H9 (cell line): ENCODE data around the gene KLF15. TPM values are rescaled to one million over a fixed set of nuclear protein-coding genes. Genes with fewer than 3 reads are reported as not detected.

Source experiments
- DNase-seq: peaks from one replicate; pipeline ENCODE4 v3.0.0-alpha.2; 2017
- H2AFZ ChIP-seq: one replicate; pipeline ENCODE4 v1.6.1; 2013; ENCODE audit warnings: mild to moderate bottlenecking, low read length, control low read depth, moderate library complexity
- H2AK5ac ChIP-seq: 2 replicates; pipeline ENCODE4 v1.6.1; 2013; ENCODE audit warnings: low read length, control low read depth, mixed read lengths; ENCODE audit not compliant: insufficient read length
- H2BK120ac ChIP-seq: one replicate; pipeline ENCODE4 v1.6.1; 2013; ENCODE audit warnings: low read depth, mild to moderate bottlenecking, low read length, control low read depth, inconsistent platforms; ENCODE audit not compliant: poor library complexity, severe bottlenecking
- H2BK12ac ChIP-seq: 2 replicates; pipeline ENCODE4 v1.6.1; 2013; ENCODE audit warnings: low read length, control low read depth, mixed read lengths, low read depth; ENCODE audit not compliant: insufficient read length
- H2BK15ac ChIP-seq: 2 replicates; pipeline ENCODE4 v1.6.1; 2013; ENCODE audit warnings: low read depth, low read length, control low read depth
- H2BK20ac ChIP-seq: one replicate; pipeline ENCODE4 v1.6.1; 2013; ENCODE audit warnings: low read depth, mild to moderate bottlenecking, low read length, control low read depth, inconsistent platforms; ENCODE audit not compliant: poor library complexity, severe bottlenecking
- H2BK5ac ChIP-seq: 2 replicates; pipeline ENCODE4 v1.6.1; 2013; ENCODE audit warnings: low read length, control low read depth, mixed read lengths; ENCODE audit not compliant: insufficient read length
- H3K14ac ChIP-seq: 2 replicates; pipeline ENCODE4 v1.6.1; 2013; ENCODE audit warnings: low read length, control low read depth; ENCODE audit not compliant: insufficient read depth
- H3K18ac ChIP-seq: 2 replicates; pipeline ENCODE4 v1.6.1; 2013; ENCODE audit warnings: low read depth, mild to moderate bottlenecking, mixed read lengths, low read length, control low read depth; ENCODE audit not compliant: insufficient read length
- H3K23ac ChIP-seq: 2 replicates; pipeline ENCODE4 v1.6.1; 2013; ENCODE audit warnings: low read length, control low read depth, mixed read lengths, low read depth; ENCODE audit not compliant: insufficient read length
- H3K23me2 ChIP-seq: 2 replicates; pipeline ENCODE4 v1.6.1; 2013; ENCODE audit warnings: low read depth, mild to moderate bottlenecking, mixed read lengths, low read length, control low read depth; ENCODE audit not compliant: insufficient read length, poor library complexity, severe bottlenecking
- H3K27ac ChIP-seq: 2 replicates; pipeline ENCODE4 v1.5.1; 2013; ENCODE audit warnings: low read length, control low read depth, mixed read lengths, low read depth; ENCODE audit not compliant: insufficient read length
- H3K27me3 ChIP-seq: 2 replicates; pipeline ENCODE4 v1.6.1; 2013; ENCODE audit warnings: low read length, control low read depth, inconsistent platforms; ENCODE audit not compliant: insufficient read depth
- H3K4ac ChIP-seq: 2 replicates; pipeline ENCODE4 v1.6.1; 2013; ENCODE audit warnings: low read depth, mild to moderate bottlenecking, control low read depth, inconsistent platforms, low read length, moderate library complexity
- H3K4me1 ChIP-seq: 2 replicates; pipeline ENCODE4 v1.6.1; 2013; ENCODE audit warnings: low read length, control low read depth, inconsistent platforms; ENCODE audit not compliant: insufficient read depth
- H3K4me2 ChIP-seq: 2 replicates; pipeline ENCODE4 v1.6.1; 2013; ENCODE audit warnings: low read length, control low read depth, mixed read lengths; ENCODE audit not compliant: insufficient read length, insufficient read depth
- H3K56ac ChIP-seq: 2 replicates; pipeline ENCODE4 v1.6.1; 2013; ENCODE audit warnings: low read depth, mild to moderate bottlenecking, mixed read lengths, low read length, control low read depth; ENCODE audit not compliant: insufficient read length
- H3K79me1 ChIP-seq: 2 replicates; pipeline ENCODE4 v1.6.1; 2013; ENCODE audit warnings: low read depth, mild to moderate bottlenecking, moderate library complexity, low read length, control low read depth, inconsistent platforms; ENCODE audit not compliant: insufficient read depth, poor library complexity, severe bottlenecking
- H3K79me2 ChIP-seq: 2 replicates; pipeline ENCODE4 v1.6.1; 2013; ENCODE audit warnings: low read length, control low read depth, inconsistent platforms; ENCODE audit not compliant: insufficient read depth
- H3K9ac ChIP-seq: 2 replicates; pipeline ENCODE4 v1.6.1; 2013; ENCODE audit warnings: low read length, control low read depth, mixed read lengths; ENCODE audit not compliant: insufficient read length; ENCODE audit errors: extremely low read depth
- H3K9me3 ChIP-seq: one replicate; pipeline ENCODE4 v1.6.1; 2013; ENCODE audit warnings: low read depth, low read length, inconsistent platforms; ENCODE audit not compliant: control insufficient read depth
- H3T11ph ChIP-seq: one replicate; pipeline ENCODE4 v1.6.1; 2013; ENCODE audit warnings: mild to moderate bottlenecking, low read length, control low read depth, inconsistent platforms
- H4K20me1 ChIP-seq: one replicate; pipeline ENCODE4 v1.6.1; 2013; ENCODE audit not compliant: control insufficient read depth, insufficient read length, insufficient read depth
- H4K5ac ChIP-seq: 2 replicates; pipeline ENCODE4 v1.6.1; 2013; ENCODE audit warnings: low read depth, mild to moderate bottlenecking, mixed read lengths, low read length, control low read depth; ENCODE audit not compliant: insufficient read length
- H4K8ac ChIP-seq: replicated peaks from 2 replicates; pipeline ENCODE4 v1.6.1; 2013; ENCODE audit warnings: low read length, control low read depth, mixed read lengths, low read depth; ENCODE audit not compliant: insufficient read length
- H4K91ac ChIP-seq: 2 replicates; pipeline ENCODE4 v1.6.1; 2013; ENCODE audit warnings: low read depth, mild to moderate bottlenecking, moderate library complexity, mixed read lengths, low read length, control low read depth; ENCODE audit not compliant: insufficient read length
- H3K27ac Mint-ChIP-seq, 3 experiments: 2 replicates in 2 of 3; 3 replicates in 1 of 3; pipeline ENCODE4 v1.8.0; 2020 to 2021; ENCODE audit warnings: mixed read lengths in 3 of 3, mild to moderate bottlenecking in 1 of 3, moderate library complexity in 1 of 3
- H3K27me3 Mint-ChIP-seq: 2 replicates; pipeline ENCODE4 v1.8.0; 2021; ENCODE audit warnings: low read depth, mild to moderate bottlenecking, moderate library complexity, mixed read lengths
- H3K36me3 Mint-ChIP-seq, 3 experiments: 2 replicates in 2 of 3; 3 replicates in 1 of 3; pipeline ENCODE4 v1.8.0; 2020 to 2021; ENCODE audit warnings: low read depth in 3 of 3, mixed read lengths in 3 of 3; ENCODE audit not compliant: insufficient read depth in 1 of 3
- H3K4me1 Mint-ChIP-seq, 2 experiments: 2 replicates each; pipeline ENCODE4 v1.8.0; 2020; ENCODE audit warnings: mixed read lengths in 2 of 2
- H3K4me3 Mint-ChIP-seq, 2 experiments: 2 replicates in 1 of 2; 3 replicates in 1 of 2; pipeline ENCODE4 v1.8.0; 2020 to 2021; ENCODE audit warnings: mild to moderate bottlenecking in 2 of 2, mixed read lengths in 2 of 2, moderate library complexity in 1 of 2
- H3K9me3 Mint-ChIP-seq, 2 experiments: 2 replicates in 1 of 2; 3 replicates in 1 of 2; pipeline ENCODE4 v1.8.0; 2020; ENCODE audit warnings: mild to moderate bottlenecking in 2 of 2, mixed read lengths in 2 of 2, moderate library complexity in 1 of 2
- CTCF ChIP-seq: fragments of 200-600 bp; sonication (generic); conservative IDR thresholded peaks from 3 replicates; pipeline ENCODE4 v1.8.0; 2021; ENCODE audit warnings: antibody characterized with exemption, mild to moderate bottlenecking
- WGBS: extraction: QIAGEN DNeasy Blood & Tissue Kit; methylation state at CpG from one replicate; pipeline ENCODE4 v1.1.7; 2013; ENCODE audit warnings: missing lambda C conversion rate, low lambda C conversion rate, mixed read lengths; ENCODE audit not compliant: insufficient read length; ENCODE audit errors: extremely low coverage; 5-methylcytosine and 5-hydroxymethylcytosine counted together
- total RNA-seq: library from RNA; stranded (reverse); gene quantifications from 2 replicates; pipeline ENCODE4 v1.2.1, GENCODE V29; 2021

Gene KLF15
- total RNA-seq, 1 experiment from 2014 or later: 10.8 TPM

GRCh38 chr3:126350502-126351085 is 6.6 kb downstream of the KLF15 start:
- Histone ChIP-seq H2BK5ac (no peak overlapping the region), H2AK5ac (no peak overlapping the region), H2BK120ac (no peak overlapping the region), H3K23me2 (no peaks in the 10 kb centered on the region), H2BK15ac (no peak overlapping the region), H2BK20ac (no peak overlapping the region), H3K27ac (no peak overlapping the region), H3K4me1 (no peaks in the 10 kb centered on the region), H2BK12ac (no peak overlapping the region), H3K56ac (no peak overlapping the region), H3K14ac (no peak overlapping the region), H4K20me1 (no peaks in the 10 kb centered on the region), H3K79me2 (no peaks in the 10 kb centered on the region), H3K18ac (no peak overlapping the region), H3K27me3 (no peaks in the 10 kb centered on the region), H3K9me3 (no peaks in the 10 kb centered on the region), H3K4me2 (no peak overlapping the region), H3K79me1 (no peaks in the 10 kb centered on the region), H2AFZ (no peak overlapping the region), H3T11ph (no peak overlapping the region), H4K91ac (no peak overlapping the region), H4K8ac (no peak overlapping the region), H3K23ac (no peak overlapping the region), H3K9ac (no peak overlapping the region), H4K5ac (no peak overlapping the region), H3K4ac (no peak overlapping the region)
- TF ChIP-seq CTCF: no peak
- Mint-ChIP-seq H3K27ac (no peak overlapping the region; a peak in 1 of 7 replicates), H3K4me1 (peaks cover 5 to 9% of the 10 kb centered on the region in 2 experiments), H3K27me3 (no peaks in the 10 kb centered on the region; the same call in 1 of the 2 replicates), H3K4me3 (no peak overlapping the region), H3K9me3 (no peaks in the 10 kb centered on the region), H3K36me3 (peaks cover 3 to 16% (median 11%) of the 10 kb centered on the region in 3 experiments; a peak in 5 of 7 replicates)
- no CpG with 5 or more reads among the region's 9 CpGs for WGBS
- DNase-seq: no peak
